HepG2 (cell line): ENCODE measurements around the gene ARHGAP30. TPM values are rescaled to one million over a fixed set of nuclear protein-coding genes. Genes with fewer than 3 reads are reported as not detected.

Experiments used
- ATAC-seq: fragments of 200-7000 bp; cut with Tn5 transposase; 3 replicates; pipeline ENCODE4 v1.9.1; 2020; ENCODE audit warnings: mild to moderate bottlenecking, moderate library complexity
- BruUV-seq: library from RNA; stranded (reverse); fragments of 400-500 nt; replicated peaks from 2 replicates; lab custom pipeline; 2021; lab: Mats Ljungman, UMichigan
- CTCF ChIA-PET: fragments of 300-600 bp; formaldehyde crosslinking; extraction: SDS; loops from one replicate; lab custom pipeline; 2021; ENCODE audit warnings: low total read pairs, inconsistent platforms, low intra/inter-chr PET ratio; lab: Yijun Ruan, JAX
- POLR2A ChIA-PET: fragments of 350-600 bp; sonication (Branson Sonifier 250); formaldehyde crosslinking; loops from one replicate; lab custom pipeline; 2020; ENCODE audit warnings: antibody characterized with exemption, inconsistent platforms; lab: Yijun Ruan, JAX
- DNase-seq: peaks from one replicate; pipeline ENCODE4 v3.0.0-alpha.2; 2015; ENCODE audit warnings: low spot score
- FAIRE-seq: peaks from 3 replicates; lab custom pipeline; 2011; peaks lifted over from hg19 to GRCh38; lab: Jason Lieb, UNC
- H2AFZ ChIP-seq: one replicate; pipeline ENCODE4 v1.6.1; 2011; ENCODE audit warnings: low read length, inconsistent platforms
- H3K27ac ChIP-seq: fragments of 300-600 bp; 3 replicates; pipeline ENCODE4 v1.8.0; 2011; ENCODE audit warnings: mixed run types, mild to moderate bottlenecking, mixed read lengths, low read length, inconsistent platforms; ENCODE audit not compliant: insufficient read depth; ENCODE audit errors: extremely low read length
- H3K27me3 ChIP-seq, 2 experiments: fragments of 200-600 bp in 1 of 2; 2 replicates in 1 of 2; 3 replicates in 1 of 2; pipeline versions ENCODE4 v1.6.0 to v1.8.0; 2011; ENCODE audit warnings: low read length in 2 of 2, mild to moderate bottlenecking in 2 of 2, moderate library complexity in 2 of 2, inconsistent platforms in 1 of 2; ENCODE audit not compliant: insufficient read depth in 2 of 2, control insufficient read depth in 1 of 2
- H3K36me3 ChIP-seq, 2 experiments: fragments of 200-600 bp in 1 of 2; replicated peaks in 1 of 2; 2 replicates in 1 of 2; 3 replicates in 1 of 2; pipeline versions ENCODE4 v1.5.1 to v1.8.0; 2011; ENCODE audit warnings: low read length in 2 of 2, inconsistent platforms in 1 of 2; ENCODE audit not compliant: insufficient read depth in 2 of 2, control insufficient read depth in 1 of 2
- H3K4me1 ChIP-seq: 2 replicates; pipeline ENCODE4 v1.5.1; 2012; ENCODE audit warnings: low read length, inconsistent platforms; ENCODE audit not compliant: insufficient read depth
- H3K4me2 ChIP-seq: 2 replicates; pipeline ENCODE4 v1.6.0; 2011; ENCODE audit warnings: low read depth, low read length, inconsistent platforms
- H3K4me3 ChIP-seq, 3 experiments: fragments of 200-600 bp in 1 of 3; sonication (generic), shearing (Covaris generic) in 1 of 3; replicated peaks in 1 of 3; 2 replicates each; pipeline ENCODE4 v1.5.1; 2011 to 2016; ENCODE audit warnings: low read length in 3 of 3, inconsistent platforms in 2 of 3, low read depth in 2 of 3, mild to moderate bottlenecking in 2 of 3, control low read depth in 1 of 3, mixed read lengths in 1 of 3; ENCODE audit not compliant: insufficient read depth in 1 of 3
- H3K79me2 ChIP-seq: one replicate; pipeline ENCODE4 v1.6.1; 2011; ENCODE audit warnings: low read length, inconsistent platforms; ENCODE audit not compliant: insufficient read depth
- H3K9ac ChIP-seq: 2 replicates; pipeline ENCODE4 v1.6.0; 2011; ENCODE audit warnings: mild to moderate bottlenecking, low read depth, low read length, inconsistent platforms; ENCODE audit not compliant: insufficient read depth
- H3K9me3 ChIP-seq: 2 replicates; pipeline ENCODE4 v1.5.1; 2012; ENCODE audit warnings: mild to moderate bottlenecking, low read length
- H4K20me1 ChIP-seq: 2 replicates; pipeline ENCODE4 v1.6.0; 2011; ENCODE audit warnings: inconsistent platforms, mild to moderate bottlenecking, low read length, moderate library complexity; ENCODE audit not compliant: insufficient read depth
- SP2 ChIP-seq: sonication (generic); formaldehyde crosslinking; IDR thresholded peaks from 2 replicates; pipeline ENCODE4 v1.5.1; 2020; ENCODE audit warnings: mild to moderate bottlenecking, missing genetic modification reagents
- STAT5B ChIP-seq: sonication (generic); formaldehyde crosslinking; IDR thresholded peaks from 2 replicates; pipeline ENCODE4 v1.4.0; 2020; ENCODE audit warnings: missing genetic modification reagents
- WGBS: methylation state at CpG from one replicate; pipeline ENCODE4 v1.1.6; 2017; ENCODE audit warnings: low lambda C conversion rate; 5-methylcytosine and 5-hydroxymethylcytosine counted together
- in situ Hi-C: cut with HindIII; loops from 2 replicates; pipeline ENCODE4 v1.10.0; 2017; ENCODE audit warnings: low pct_unique_long_range_greater_than_20kb; ENCODE audit not compliant: extremely low pct_ligation_motif_present
- intact Hi-C: fragments of 100-400 bp; cut with micrococcal nuclease; formaldehyde crosslinking; loops from one replicate; pipeline ENCODE4 v1.10.0; 2022; ENCODE audit not compliant: unreplicated experiment
- polyA plus RNA-seq, 8 experiments: library from polyadenylated mRNA; depleted of rRNA in 3 of 8; stranded (reverse) in 7 of 8; unstranded in 1 of 8; fragments of >200 nt; fragmentation: Illumina TruSeq in 4 of 8; extraction: Trizol in 4 of 8; gene quantifications; 2 replicates each; pipeline versions ENCODE4 v1.2.1 to v1.2.3, GENCODE V29; 2011 to 2016; ENCODE audit warnings: low read depth in 4 of 8, missing spikeins in 1 of 8, mixed read lengths in 1 of 8; ENCODE audit not compliant: insufficient read depth in 1 of 8
- total RNA-seq, 5 experiments: library from RNA; depleted of rRNA; stranded (reverse); fragments of >200 nt; fragmentation: Illumina TruSeq; extraction: Trizol; gene quantifications; 2 replicates each; pipeline ENCODE4 v1.2.3, GENCODE V29; 2016; ENCODE audit warnings: low read depth in 1 of 5
- TF ChIP-seq, protein P1 (sequence below): IDR thresholded peaks from 2 replicates; pipeline ENCODE4 v1.6.1; 2012; ENCODE audit warnings: inconsistent platforms

Gene ARHGAP30
- total and polyA plus RNA-seq, 2 of the 13 experiments (the other 11 are each of a cell fraction or from before 2014, with no cell fraction given), result 0.13 to 0.20 TPM

DNA sequence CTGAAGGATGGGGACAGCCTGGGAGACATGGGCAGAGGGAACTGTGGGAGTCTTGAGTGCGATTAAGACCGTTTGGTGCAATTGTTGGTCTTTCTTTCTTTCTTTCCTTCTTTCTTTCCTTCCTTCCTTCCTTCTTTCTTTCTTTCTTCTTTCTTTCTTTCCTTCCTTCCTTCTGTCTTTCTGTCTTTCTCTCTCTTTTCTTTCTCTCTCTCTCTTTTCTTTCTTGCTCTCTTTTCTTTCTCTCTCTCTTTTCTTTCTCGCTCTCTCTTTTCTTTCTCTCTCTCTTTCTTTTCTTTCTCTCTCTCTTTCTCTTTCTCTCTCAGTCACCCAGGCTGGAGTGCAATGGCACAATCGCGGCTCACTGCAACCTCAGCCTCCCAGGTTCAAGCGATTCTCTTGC, 25.5 kb upstream of the ARHGAP30 start:
- no peak for TF ChIP-seq STAT5B (CRISPR knock-in tag)
- TF ChIP-seq SP2 (CRISPR knock-in tag), result no peak
- in situ Hi-C loops (loop anchor here (10.0 kb wide), 1 partner anchor 100 kb away; no protein-coding TSS in a partner anchor), intact Hi-C loops (no loop called here)
- Histone ChIP-seq H2AFZ (no peak overlapping the region), H3K27ac (no peak overlapping the region), H3K4me1 (peaks cover 19% of the 10 kb centered on the region), H3K27me3 (peaks cover 0 to 15% of the 10 kb centered on the region in 2 experiments; a peak in 2 of 5 replicates), H3K4me2 (no peak overlapping the region), H3K9me3 (no peaks in the 10 kb centered on the region), H3K36me3 (no peaks in the 10 kb centered on the region; a peak in 2 of 5 replicates), H3K4me3 (no peak overlapping the region), H3K79me2 (no peaks in the 10 kb centered on the region), H4K20me1 (no peaks in the 10 kb centered on the region), H3K9ac (no peak overlapping the region)
- ChIA-PET CTCF (interaction anchor here (1.1 kb wide), 1 partner anchor 23 kb away, joined by 3 read pairs; no protein-coding TSS in a partner anchor), POLR2A (no interaction called here)
- DNase-seq, result no peak
- FAIRE-seq, result no peak
- WGBS, result 58% methylated on average over 6 of the region's 6 CpGs
- BruUV-seq, result no TSS peak
- no peak for ATAC-seq

DNA sequence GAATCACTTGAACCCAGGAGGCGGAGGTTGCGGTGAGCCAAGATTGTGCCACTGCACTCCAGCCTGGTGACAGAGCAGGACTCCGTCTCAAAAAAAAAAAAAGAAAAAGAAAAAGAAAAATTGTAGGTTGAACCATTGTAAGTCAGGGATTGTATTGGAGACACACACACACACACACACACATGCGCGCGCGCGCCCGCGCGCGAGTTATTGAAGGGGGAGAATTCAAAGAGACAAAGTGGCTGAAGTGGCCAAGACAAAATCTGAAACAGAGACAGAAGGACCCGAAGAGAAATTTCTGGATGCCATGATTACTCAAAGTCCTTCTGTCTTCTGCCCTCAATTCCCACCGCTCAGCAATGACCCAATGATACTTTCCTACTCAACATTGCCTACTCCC, 24.8 kb upstream of the ARHGAP30 start:
- no peaks in the 10 kb centered on the region for H3K79me2 ChIP-seq
- WGBS, result 75% methylated on average over 14 of the region's 14 CpGs
- H3K27me3 ChIP-seq, result peaks cover 0 to 15% of the 10 kb centered on the region in 2 experiments; a peak in 2 of 5 replicates
- intact Hi-C loops, result no loop called here
- ChIA-PET POLR2A (no interaction called here), CTCF (interaction anchor here (1.1 kb wide), 1 partner anchor 22 kb away, joined by 3 read pairs; no protein-coding TSS in a partner anchor)
- peaks cover 19% of the 10 kb centered on the region for H3K4me1 ChIP-seq
- no peaks in the 10 kb centered on the region for H3K9me3 ChIP-seq
- ATAC-seq (no peak), FAIRE-seq (no peak)
- no TSS peak for BruUV-seq
- in situ Hi-C loops, result loop anchor here (10.0 kb wide), 1 partner anchor 100 kb away; no protein-coding TSS in a partner anchor
- H3K9ac ChIP-seq, result no peak overlapping the region
- TF ChIP-seq, protein P1, sequence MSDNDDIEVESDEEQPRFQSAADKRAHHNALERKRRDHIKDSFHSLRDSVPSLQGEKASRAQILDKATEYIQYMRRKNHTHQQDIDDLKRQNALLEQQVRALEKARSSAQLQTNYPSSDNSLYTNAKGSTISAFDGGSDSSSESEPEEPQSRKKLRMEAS, result no peak
- TF ChIP-seq, all 625 proteins: peak for 0
- Histone ChIP-seq H3K27ac (no peak overlapping the region), H2AFZ (no peak overlapping the region), H3K36me3 (no peaks in the 10 kb centered on the region; a peak in 1 of 5 replicates), H3K4me3 (no peak overlapping the region), H4K20me1 (no peaks in the 10 kb centered on the region), H3K4me2 (no peak overlapping the region)
- no peak for DNase-seq
